HEK293 (cell line): ENCODE results near the gene LYST.

Experiments
- CTCF ChIA-PET: fragments of 350-600 bp; formaldehyde crosslinking; extraction: SDS; loops from one replicate; lab custom pipeline; 2021; ENCODE audit warnings: antibody characterized with exemption; lab: Yijun Ruan, JAX
- POLR2A ChIA-PET: fragments of 300-600 bp; formaldehyde crosslinking; extraction: SDS; loops from one replicate; lab custom pipeline; 2020; ENCODE audit warnings: antibody characterized with exemption, inconsistent platforms; lab: Yijun Ruan, JAX
- H3K27ac ChIP-seq: fragments of 200-500 bp; sonication (Bioruptor generic); 2 replicates; pipeline ENCODE4 v1.5.1; 2014; ENCODE audit warnings: low read depth, low read length, control low read depth, inconsistent platforms; ENCODE audit errors: extremely low read depth
- H3K36me3 ChIP-seq, 2 experiments: fragments of 200-500 bp in 1 of 2; sonication (Bioruptor generic) in 1 of 2; 1 replicate in 1 of 2; 2 replicates in 1 of 2; pipeline ENCODE4 v1.5.1; 2014 to 2017; ENCODE audit warnings: inconsistent platforms in 2 of 2, low read length in 2 of 2; ENCODE audit not compliant: control insufficient read depth in 2 of 2, insufficient read depth in 1 of 2
- H3K4me1 ChIP-seq: fragments of 200-500 bp; sonication (Bioruptor generic); 2 replicates; pipeline ENCODE4 v1.5.1; 2014; ENCODE audit warnings: mild to moderate bottlenecking, low read length, inconsistent platforms; ENCODE audit not compliant: control insufficient read depth, insufficient read depth
- H3K4me3 ChIP-seq: 2 replicates; pipeline ENCODE4 v1.5.1; 2011; ENCODE audit warnings: low read depth, mild to moderate bottlenecking, control low read depth, low read length, moderate library complexity
- H3K9me3 ChIP-seq: fragments of 200-500 bp; sonication (Bioruptor generic); 2 replicates; pipeline ENCODE4 v1.5.1; 2014; ENCODE audit warnings: low read depth, low read length, inconsistent platforms; ENCODE audit not compliant: control insufficient read depth, insufficient read depth
- HIC1 ChIP-seq: fragments of 450-650 bp; formaldehyde crosslinking; IDR thresholded peaks from 2 replicates; pipeline ENCODE4 v1.5.1; 2016; ENCODE audit warnings: missing biosample characterization, missing genetic modification characterization
- HOXA7 ChIP-seq: sonication (generic); formaldehyde crosslinking; IDR thresholded peaks from 2 replicates; pipeline ENCODE4 v1.8.1; 2022; ENCODE audit warnings: missing genetic modification reagents, borderline replicate concordance
- KLF16 ChIP-seq: fragments of 450-650 bp; formaldehyde crosslinking; IDR thresholded peaks from 2 replicates; pipeline ENCODE4 v1.5.1; 2017; ENCODE audit warnings: missing biosample characterization, missing genetic modification characterization
- KLF9 ChIP-seq: fragments of 450-650 bp; formaldehyde crosslinking; IDR thresholded peaks from 2 replicates; pipeline ENCODE4 v1.5.1; 2016; ENCODE audit warnings: missing biosample characterization, missing genetic modification characterization, low read depth
- MEIS1 ChIP-seq: sonication (generic); formaldehyde crosslinking; IDR thresholded peaks from 2 replicates; pipeline ENCODE4 v1.8.1; 2022; ENCODE audit warnings: missing genetic modification reagents, mild to moderate bottlenecking, borderline replicate concordance
- OSR2 ChIP-seq: fragments of 450-650 bp; formaldehyde crosslinking; IDR thresholded peaks from 2 replicates; pipeline ENCODE4 v1.5.1; 2016; ENCODE audit warnings: missing biosample characterization, missing genetic modification characterization
- PRDM1 ChIP-seq: fragments of 450-650 bp; formaldehyde crosslinking; IDR thresholded peaks from 2 replicates; pipeline ENCODE4; 2016; ENCODE audit warnings: missing biosample characterization, missing genetic modification characterization
- TSHZ1 ChIP-seq: fragments of 450-650 bp; formaldehyde crosslinking; IDR thresholded peaks from 2 replicates; pipeline ENCODE4 v1.5.1; 2016; ENCODE audit warnings: missing biosample characterization, missing genetic modification characterization, borderline replicate concordance
- ZBTB10 ChIP-seq: fragments of 450-650 bp; formaldehyde crosslinking; IDR thresholded peaks from 2 replicates; pipeline ENCODE4 v1.5.1; 2016; ENCODE audit warnings: missing biosample characterization, missing genetic modification characterization
- ZBTB49 ChIP-seq: fragments of 450-650 bp; formaldehyde crosslinking; IDR thresholded peaks from 2 replicates; pipeline ENCODE4 v1.5.1; 2016; ENCODE audit warnings: missing biosample characterization, missing genetic modification characterization, low read depth
- ZEB2 ChIP-seq: fragments of 450-650 bp; formaldehyde crosslinking; IDR thresholded peaks from 2 replicates; pipeline ENCODE4 v1.5.1; 2016; ENCODE audit warnings: missing biosample characterization, missing genetic modification characterization
- ZNF10 ChIP-seq: fragments of 450-650 bp; formaldehyde crosslinking; IDR thresholded peaks from 2 replicates; pipeline ENCODE4 v1.5.1; 2017; ENCODE audit warnings: missing biosample characterization, missing genetic modification characterization
- ZNF175 ChIP-seq: fragments of 450-650 bp; formaldehyde crosslinking; IDR thresholded peaks from 2 replicates; pipeline ENCODE4 v1.5.1; 2016; ENCODE audit warnings: missing biosample characterization, missing genetic modification characterization
- ZNF292 ChIP-seq: fragments of 450-650 bp; formaldehyde crosslinking; IDR thresholded peaks from 2 replicates; pipeline ENCODE4 v1.5.1; 2016; ENCODE audit warnings: low read depth, missing biosample characterization, missing genetic modification characterization, borderline replicate concordance
- ZNF324 ChIP-seq: fragments of 450-650 bp; formaldehyde crosslinking; IDR thresholded peaks from 2 replicates; pipeline ENCODE4 v1.5.1; 2016; ENCODE audit warnings: missing biosample characterization, missing genetic modification characterization
- ZNF449 ChIP-seq: fragments of 450-650 bp; formaldehyde crosslinking; IDR thresholded peaks from 2 replicates; pipeline ENCODE4 v1.5.1; 2017; ENCODE audit warnings: missing biosample characterization, mild to moderate bottlenecking, missing genetic modification characterization, moderate library complexity
- ZNF48 ChIP-seq: fragments of 450-650 bp; formaldehyde crosslinking; IDR thresholded peaks from 2 replicates; pipeline ENCODE4 v1.5.1; 2016; ENCODE audit warnings: missing biosample characterization, missing genetic modification characterization
- ZNF521 ChIP-seq: fragments of 450-650 bp; formaldehyde crosslinking; IDR thresholded peaks from 2 replicates; pipeline ENCODE4 v1.5.1; 2017; ENCODE audit warnings: missing biosample characterization, mild to moderate bottlenecking, missing genetic modification characterization
- ZNF585B ChIP-seq: fragments of 450-650 bp; formaldehyde crosslinking; IDR thresholded peaks from 2 replicates; pipeline ENCODE4 v1.5.1; 2016; ENCODE audit warnings: missing biosample characterization, missing genetic modification characterization
- ZNF623 ChIP-seq: fragments of 450-650 bp; formaldehyde crosslinking; IDR thresholded peaks from 2 replicates; pipeline ENCODE4 v1.5.1; 2016; ENCODE audit warnings: missing biosample characterization, missing genetic modification characterization
- ZNF639 ChIP-seq: fragments of 450-650 bp; formaldehyde crosslinking; IDR thresholded peaks from 2 replicates; pipeline ENCODE4 v1.5.1; 2016; ENCODE audit warnings: missing biosample characterization, missing genetic modification characterization
- ZNF670 ChIP-seq: fragments of 450-650 bp; formaldehyde crosslinking; IDR thresholded peaks from 2 replicates; pipeline ENCODE4 v1.5.1; 2016; ENCODE audit warnings: missing biosample characterization, missing genetic modification characterization, low read depth
- ZNF785 ChIP-seq: fragments of 450-650 bp; formaldehyde crosslinking; IDR thresholded peaks from 2 replicates; pipeline ENCODE4 v1.5.1; 2016; ENCODE audit warnings: missing biosample characterization, missing genetic modification characterization
- ZSCAN16 ChIP-seq: fragments of 450-650 bp; formaldehyde crosslinking; IDR thresholded peaks from 2 replicates; pipeline ENCODE4 v1.5.1; 2016; ENCODE audit warnings: missing biosample characterization, missing genetic modification characterization

The LYST gene

GRCh38 chr1:235613602-235614001 lies 253.1 kb downstream of the LYST start:
- no peaks in the 10 kb centered on the region for H3K36me3 ChIP-seq
- POLR2A ChIA-PET = no interaction called here
- CTCF ChIA-PET = interaction anchor here (0.5 to 2.6 kb wide), 6 partner anchors 12 to 1287 kb away, joined by 4 to 19 read pairs (median 4); no protein-coding TSS in a partner anchor

GRCh38 chr1:235612761-235613160 lies 253.9 kb downstream of the LYST start:
- H3K4me1 ChIP-seq = no peaks in the 10 kb centered on the region
- ChIA-PET POLR2A (no interaction called here), CTCF (interaction anchor here (1.5 to 2.6 kb wide), 2 partner anchors 11 to 15 kb away, joined by 4 to 19 read pairs; no protein-coding TSS in a partner anchor)
- no peak overlapping the region for H3K4me3 ChIP-seq
- H3K27ac ChIP-seq = no peak overlapping the region
- H3K9me3 ChIP-seq = no peaks in the 10 kb centered on the region
- H3K36me3 ChIP-seq = no peaks in the 10 kb centered on the region
- no peak for TF ChIP-seq ZEB2
- TF ChIP-seq ZNF175 (tag by site-specific recombination) = no peak
- no peak for TF ChIP-seq ZBTB10 (tag by site-specific recombination)
- TF ChIP-seq ZBTB49 (tag by site-specific recombination) = no peak
- TF ChIP-seq ZNF639 (tag by site-specific recombination) = no peak
- TF ChIP-seq ZSCAN16 (tag by site-specific recombination) = no peak
- no peak for TF ChIP-seq MEIS1 (CRISPR knock-in tag)
- no peak for TF ChIP-seq ZNF670 (tag by site-specific recombination)
- no peak for TF ChIP-seq TSHZ1 (tag by site-specific recombination)
- TF ChIP-seq ZNF48 (tag by site-specific recombination) = no peak

More at GRCh38 chr1:235613602-235614001, 253.1 kb downstream of the LYST start:
- H3K27ac ChIP-seq = no peak overlapping the region
- H3K4me1 ChIP-seq = no peaks in the 10 kb centered on the region
- TF ChIP-seq ZNF585B (tag by site-specific recombination) (no peak), HOXA7 (no peak), PRDM1 (tag by site-specific recombination) (no peak), ZNF292 (tag by site-specific recombination) (no peak), ZNF324 (tag by site-specific recombination) (no peak), ZNF449 (no peak), OSR2 (tag by site-specific recombination) (no peak), ZNF785 (tag by site-specific recombination) (no peak), ZNF670 (tag by site-specific recombination) (no peak), ZNF521 (tag by site-specific recombination) (no peak), KLF16 (tag by site-specific recombination) (no peak), ZNF623 (no peak), KLF9 (no peak), HIC1 (tag by site-specific recombination) (no peak), ZNF10 (tag by site-specific recombination) (no peak)
- TF ChIP-seq, all 188 proteins: peak for 0
- no peak overlapping the region for H3K4me3 ChIP-seq
- no peaks in the 10 kb centered on the region for H3K9me3 ChIP-seq
